HCT116 (cell line): Measurements from ENCODE around the gene CBLC. TPM values are rescaled to one million over a fixed set of nuclear protein-coding genes. Genes with fewer than 3 reads are reported as not detected.
A peak's percentile ranks its signal among the peaks of the same experiment; 100 is the strongest.

Experiments used
- ATAC-seq: fragments of 200-7000 bp; cut with Tn5 transposase; 2 replicates; pipeline ENCODE4 v1.9.1; 2020; ENCODE audit warnings: mild to moderate bottlenecking, moderate library complexity
- BruUV-seq: library from RNA; stranded (reverse); fragments of 400-500 nt; replicated peaks from 2 replicates; lab custom pipeline; 2021; lab: Mats Ljungman, UMichigan
- CTCF ChIA-PET: fragments of 300-600 bp; sonication (Branson Sonifier 250); formaldehyde crosslinking; loops from one replicate; lab custom pipeline; 2021; ENCODE audit warnings: antibody characterized with exemption; lab: Charles Lee
- POLR2A ChIA-PET: fragments of 300-600, 350-600 bp; sonication (Branson Sonifier 250); formaldehyde crosslinking; loops from one replicate; lab custom pipeline; 2021; ENCODE audit warnings: antibody characterized with exemption; lab: Charles Lee
- RAD21 ChIA-PET, 2 experiments: fragments of 300-600 bp; sonication (Branson Sonifier 250); formaldehyde crosslinking; loops; one replicate each; lab custom pipeline; 2023; ENCODE audit warnings: low total read pairs in 2 of 2; ENCODE audit not compliant: uncharacterized antibody in 2 of 2, unreplicated experiment in 2 of 2, low non-redundant PET in 1 of 2; lab: Charles Lee
- DNase-seq: peaks from one replicate; pipeline ENCODE4 v3.0.0-alpha.2; 2010; ENCODE audit warnings: low read depth, low spot score
- H2AFZ ChIP-seq: fragments of 200-600 bp; shearing (Covaris generic), sonication (generic); 2 replicates; pipeline ENCODE4 v1.6.1; 2017; ENCODE audit warnings: low read depth, mixed run types, mixed read lengths, antibody characterized with exemption, low read length; ENCODE audit not compliant: poor library complexity, severe bottlenecking
- H3K27ac ChIP-seq: 2 replicates; pipeline ENCODE4 v1.5.1; 2012; ENCODE audit warnings: low read depth, low read length
- H3K27me3 ChIP-seq: fragments of 200-600 bp; sonication (generic); 2 replicates; pipeline ENCODE4 v1.6.1; 2016; ENCODE audit warnings: mixed run types, low read length, mixed read lengths; ENCODE audit not compliant: insufficient read depth
- H3K36me3 ChIP-seq, 2 experiments: fragments of 200-500 bp in 1 of 2; fragments of 200-600 bp in 1 of 2; sonication (Bioruptor generic) in 1 of 2; sonication (generic) in 1 of 2; 2 replicates each; pipeline versions ENCODE4 v1.5.1 to v1.6.1; 2014 to 2016; ENCODE audit warnings: low read length in 2 of 2, inconsistent platforms in 1 of 2, mixed read lengths in 1 of 2, mixed run types in 1 of 2; ENCODE audit not compliant: insufficient read depth in 2 of 2, control insufficient read depth in 1 of 2
- H3K4me1 ChIP-seq, 2 experiments: fragments of 200-600 bp in 1 of 2; sonication (generic) in 1 of 2; 2 replicates each; pipeline versions ENCODE4 v1.5.1 to v1.6.1; 2012 to 2017; ENCODE audit warnings: low read length in 2 of 2, inconsistent platforms in 1 of 2, mild to moderate bottlenecking in 1 of 2, mixed read lengths in 1 of 2, mixed run types in 1 of 2, moderate library complexity in 1 of 2; ENCODE audit not compliant: insufficient read depth in 2 of 2, control insufficient read depth in 1 of 2
- H3K4me2 ChIP-seq: fragments of 200-600 bp; sonication (generic); 2 replicates; pipeline ENCODE4 v1.6.1; 2017; ENCODE audit warnings: mixed run types, low read length, mixed read lengths
- H3K4me3 ChIP-seq, 2 experiments: fragments of 200-600 bp in 1 of 2; sonication (generic) in 1 of 2; replicated peaks in 1 of 2; 2 replicates each; pipeline ENCODE4 v1.5.1; 2011 to 2016; ENCODE audit warnings: low read length in 2 of 2, control low read depth in 1 of 2, low read depth in 1 of 2, mild to moderate bottlenecking in 1 of 2, mixed read lengths in 1 of 2, mixed run types in 1 of 2
- H3K79me2 ChIP-seq: fragments of 200-600 bp; sonication (generic); 2 replicates; pipeline ENCODE4 v1.6.1; 2017; ENCODE audit warnings: mild to moderate bottlenecking, mixed run types, low read length, moderate library complexity, mixed read lengths; ENCODE audit not compliant: insufficient read depth
- H3K9ac ChIP-seq: fragments of 200-600 bp; sonication (generic); 2 replicates; pipeline ENCODE4 v1.6.1; 2016; ENCODE audit warnings: low read length, mixed read lengths
- H3K9me2 ChIP-seq: fragments of 200-600 bp; sonication (generic), shearing (Covaris generic); 2 replicates; pipeline ENCODE4 v1.6.1; 2017; ENCODE audit warnings: mixed run types, mild to moderate bottlenecking, moderate library complexity; ENCODE audit not compliant: insufficient read depth
- H3K9me3 ChIP-seq, 2 experiments: fragments of 200-500 bp in 1 of 2; fragments of 200-600 bp in 1 of 2; sonication (Bioruptor generic) in 1 of 2; sonication (generic) in 1 of 2; 2 replicates each; pipeline ENCODE4 v1.6.1; 2014 to 2017; ENCODE audit warnings: low read length in 2 of 2, mixed read lengths in 2 of 2, inconsistent platforms in 1 of 2, low read depth in 1 of 2, mild to moderate bottlenecking in 1 of 2, mixed run types in 1 of 2, moderate library complexity in 1 of 2; ENCODE audit not compliant: control insufficient read depth in 1 of 2, insufficient read depth in 1 of 2
- H4K20me1 ChIP-seq: fragments of 200-600 bp; sonication (generic), shearing (Covaris generic); 2 replicates; pipeline ENCODE4 v1.6.1; 2017; ENCODE audit warnings: mixed run types, mild to moderate bottlenecking, moderate library complexity; ENCODE audit not compliant: insufficient read depth
- CBX3 ChIP-seq: IDR thresholded peaks from 2 replicates; pipeline ENCODE4 v1.6.1; 2012; ENCODE audit warnings: low read depth
- RAD21 ChIP-seq: IDR thresholded peaks from 2 replicates; pipeline ENCODE4 v1.6.1; 2012; ENCODE audit warnings: low read depth, mild to moderate bottlenecking
- TCF7L2 ChIP-seq: IDR thresholded peaks from 2 replicates; pipeline ENCODE4 v1.7.0; 2011; ENCODE audit warnings: borderline replicate concordance, inconsistent platforms; ENCODE audit not compliant: insufficient read depth, insufficient read length; ENCODE audit errors: extremely low read depth
- ZFX ChIP-seq: fragments of 450-650 bp; IDR thresholded peaks from 2 replicates; pipeline ENCODE4 v1.6.1; 2017
- intact Hi-C: fragments of 100-400 bp; cut with micrococcal nuclease; formaldehyde crosslinking; loops from 2 replicates; pipeline ENCODE4 v1.10.0; 2022
- total RNA-seq: library from RNA; stranded (reverse); gene quantifications from one replicate; pipeline ENCODE4 v1.2.1, GENCODE V29; 2021; ENCODE audit not compliant: unreplicated experiment

Gene CBLC
- total RNA-seq, 1 experiment from 2014 or later = 54.3 TPM

- no peaks in the 10 kb centered on the region for H3K36me3 ChIP-seq
- 0 out of 2 replicates have a peak, but pooled peaks have one; percentile 25 for TF ChIP-seq CBX3
- TF ChIP-seq RAD21 = no peak
- TF ChIP-seq, all 23 proteins: peak for 1
- H4K20me1 ChIP-seq = no peaks in the 10 kb centered on the region
- intact Hi-C loops = loop anchor here (5.0 kb wide), 1 partner anchor 32 kb away; the partner anchor contains the start of gene CBLC
- BruUV-seq = no TSS peak
- CTCF ChIA-PET = interaction anchor here (1.1 to 1.8 kb wide), 2 partner anchors 21 to 26 kb away, joined by 4 to 6 read pairs; no protein-coding TSS in a partner anchor
- H3K27ac ChIP-seq = peak overlapping the region; percentile 27; the same call in 1 of the 2 replicates
- no peaks in the 10 kb centered on the region for H3K27me3 ChIP-seq
- POLR2A ChIA-PET = interaction anchor here (0.9 to 5.8 kb wide), 5 partner anchors 8 to 100 kb away, joined by 3 to 36 read pairs (median 3); no protein-coding TSS in a partner anchor
- no peaks in the 10 kb centered on the region for H3K9me3 ChIP-seq
- no peak for DNase-seq
- peak overlapping the region; percentile 47 for H3K9ac ChIP-seq
- RAD21 ChIA-PET = interaction anchor here (1.0 to 1.5 kb wide), 3 partner anchors 20 to 26 kb away, joined by 3 to 4 read pairs (median 3); no protein-coding TSS in a partner anchor
- H3K4me2 ChIP-seq = peak overlapping the region; percentile 81
- peaks cover 74 to 89% of the 10 kb centered on the region in 2 experiments for H3K4me1 ChIP-seq
- H2AFZ ChIP-seq = no peak overlapping the region
- no peak for ATAC-seq
- peaks cover 11% of the 10 kb centered on the region for H3K79me2 ChIP-seq
- H3K4me3 ChIP-seq = no peak overlapping the region
- no peaks in the 10 kb centered on the region for H3K9me2 ChIP-seq
Measured at GRCh38 chr19:44744871-44745332, 32.8 kb upstream of the CBLC start.

GRCh38 chr19:44745341-44745831, 32.3 kb upstream of the CBLC start:
- Histone ChIP-seq H3K4me1 (peaks cover 71 to 87% of the 10 kb centered on the region in 2 experiments), H3K9ac (peak overlapping the region; percentile 47), H4K20me1 (no peaks in the 10 kb centered on the region), H3K4me3 (no peak overlapping the region), H3K27me3 (no peaks in the 10 kb centered on the region), H3K27ac (peak overlapping the region; percentile 28; the same call in 1 of the 2 replicates), H3K9me2 (no peaks in the 10 kb centered on the region), H3K9me3 (no peaks in the 10 kb centered on the region), H3K36me3 (no peaks in the 10 kb centered on the region), H3K4me2 (peak overlapping the region; percentile 81), H2AFZ (no peak overlapping the region), H3K79me2 (peaks cover 16% of the 10 kb centered on the region)
- ChIA-PET POLR2A (interaction anchor here (1.0 to 5.8 kb wide), 4 partner anchors 8 to 99 kb away, joined by 3 to 36 read pairs (median 4); no protein-coding TSS in a partner anchor), CTCF (interaction anchor here (1.1 to 1.8 kb wide), 2 partner anchors 22 to 25 kb away, joined by 4 to 6 read pairs; no protein-coding TSS in a partner anchor), RAD21 (interaction anchor here (1.0 to 1.5 kb wide), 3 partner anchors 21 to 25 kb away, joined by 3 to 4 read pairs (median 3); no protein-coding TSS in a partner anchor)
- TF ChIP-seq CBX3 (0 out of 2 replicates have a peak, but pooled peaks have one; percentile 1), TCF7L2 (peak; percentile 50), ZFX (no peak)
- ATAC-seq = peak; percentile 16
- BruUV-seq = no TSS peak
- DNase-seq = peak; percentile 26
- intact Hi-C loops = no loop called here
